Spleen (tissue), 7 donors: ENCODE results near the gene RBMS3.

Source experiments
- CTCF ChIP-seq, 11 experiments: fragments of 200-600 bp in 7 of 11; fragments of 450-650 bp in 4 of 11; sonication (generic) in 4 of 11; IDR thresholded peaks in 8 of 11; conservative IDR thresholded peaks in 3 of 11; 1 replicate in 7 of 11; 2 replicates in 4 of 11; pipeline versions ENCODE4 v1.4.0 to v1.8.0; 2016 to 2021; ENCODE audit warnings: antibody characterized with exemption in 11 of 11, inconsistent platforms in 4 of 11, mild to moderate bottlenecking in 1 of 11
- POLR2A ChIP-seq, 3 donors: fragments of 450-650 bp; IDR thresholded peaks; one replicate each; pipeline ENCODE4 v1.5.1; 2017; ENCODE audit warnings: antibody characterized with exemption in 3 of 3, mild to moderate bottlenecking in 1 of 3
- POLR2AphosphoS5 ChIP-seq, 3 donors: sonication (generic); formaldehyde crosslinking; IDR thresholded peaks; one replicate each; pipeline ENCODE4 v1.5.1; 2017; ENCODE audit warnings: antibody characterized with exemption in 3 of 3
- donor health status: DM: no; HTN: no; CAD: no; lungs with moderate emphysema.
- donor health status: DM: no; HTN: no; CAD: no.
- donor health status: DM: no; HTN: no; CAD: no.

GRCh38 chr3:29349049-29349448 is 68.2 kb downstream of the RBMS3 start:
- TF ChIP-seq POLR2A (IDR thresholded peaks at IDR 0.05) = no peak
- no peak for TF ChIP-seq CTCF (IDR thresholded peaks at IDR 0.05 in 8 of 11, conservative IDR thresholded peaks at IDR 0.05 in 3 of 11)
- no peak for TF ChIP-seq POLR2AphosphoS5 (IDR thresholded peaks at IDR 0.05)
